Endothelial cell of umbilical vein (primary cell): ENCODE results near the gene DTL. TPM values are rescaled to one million over a fixed set of nuclear protein-coding genes. Genes with fewer than 3 reads are reported as not detected.

Source experiments
- BruUV-seq: library from RNA; stranded (reverse); fragments of 400-500 nt; replicated peaks from 2 replicates; lab custom pipeline; 2021; lab: Mats Ljungman, UMichigan
- CTCF ChIA-PET: fragments of 300-600, 350-600 bp; sonication (Branson Sonifier 250); formaldehyde crosslinking; loops from one replicate; lab custom pipeline; 2021; ENCODE audit warnings: antibody characterized with exemption, inconsistent platforms; lab: Charles Lee
- POLR2A ChIA-PET: fragments of 300-600, 350-600 bp; sonication (Branson Sonifier 250); formaldehyde crosslinking; loops from one replicate; lab custom pipeline; 2021; ENCODE audit warnings: antibody characterized with exemption, inconsistent platforms; lab: Charles Lee
- DNase-seq: peaks from one replicate; pipeline ENCODE4 v3.0.0-alpha.2; 2011; ENCODE audit warnings: low read depth, low spot score
- FAIRE-seq: peaks from 2 replicates; lab custom pipeline; 2011; peaks lifted over from hg19 to GRCh38; lab: Jason Lieb, UNC
- H2AFZ ChIP-seq: 2 replicates; pipeline ENCODE4 v1.6.0; 2012; ENCODE audit warnings: low read depth, low read length, control low read depth, inconsistent platforms
- H3K27ac ChIP-seq: 2 replicates; pipeline ENCODE4 v1.5.1; 2011; ENCODE audit warnings: low read depth, mild to moderate bottlenecking, control low read depth, low read length, moderate library complexity; ENCODE audit not compliant: insufficient read depth
- H3K27me3 ChIP-seq, 2 experiments: 2 replicates each; pipeline versions ENCODE4 v1.6.0 to v1.6.1; 2011; ENCODE audit warnings: low read length in 2 of 2, mixed read lengths in 1 of 2; ENCODE audit not compliant: control insufficient read depth in 2 of 2, insufficient read depth in 2 of 2
- H3K36me3 ChIP-seq, 2 experiments: 2 replicates in 1 of 2; 3 replicates in 1 of 2; pipeline ENCODE4 v1.5.1; 2011; ENCODE audit warnings: low read length in 2 of 2, mild to moderate bottlenecking in 1 of 2, moderate library complexity in 1 of 2; ENCODE audit not compliant: control insufficient read depth in 2 of 2, insufficient read depth in 2 of 2; ENCODE audit errors: extremely low read depth in 1 of 2
- H3K4me1 ChIP-seq: 3 replicates; pipeline ENCODE4 v1.5.1; 2011; ENCODE audit warnings: mild to moderate bottlenecking, low read length; ENCODE audit not compliant: control insufficient read depth, insufficient read depth; ENCODE audit errors: extremely low read depth
- H3K4me2 ChIP-seq: 2 replicates; pipeline ENCODE4 v1.6.1; 2011; ENCODE audit warnings: low read length, control low read depth, mixed read lengths; ENCODE audit not compliant: insufficient read depth
- H3K4me3 ChIP-seq, 3 experiments: fragments of 200-600 bp in 1 of 3; sonication (generic), shearing (Covaris generic) in 1 of 3; replicated peaks in 1 of 3; 2 replicates each; pipeline ENCODE4 v1.5.1; 2011 to 2016; ENCODE audit warnings: control low read depth in 3 of 3, low read length in 3 of 3, mild to moderate bottlenecking in 2 of 3, inconsistent platforms in 1 of 3, low read depth in 1 of 3, moderate library complexity in 1 of 3; ENCODE audit not compliant: insufficient read depth in 1 of 3
- H3K79me2 ChIP-seq: 2 replicates; pipeline ENCODE4 v1.6.0; 2012; ENCODE audit warnings: low read length, inconsistent platforms; ENCODE audit not compliant: control insufficient read depth, insufficient read depth
- H3K9ac ChIP-seq: replicated peaks from 2 replicates; pipeline ENCODE3; 2011; ENCODE audit warnings: low read length, control low read depth; ENCODE audit not compliant: insufficient read depth; ENCODE audit errors: extremely low read depth
- H3K9me1 ChIP-seq: replicated peaks from 3 replicates; pipeline ENCODE4 v1.6.0; 2011; ENCODE audit warnings: mild to moderate bottlenecking, low read length; ENCODE audit not compliant: control insufficient read depth, insufficient read depth; ENCODE audit errors: extremely low read depth
- H3K9me3 ChIP-seq: replicated peaks from 2 replicates; pipeline ENCODE4 v1.5.1; 2012; ENCODE audit warnings: low read length, inconsistent platforms; ENCODE audit not compliant: control insufficient read depth, insufficient read depth
- H4K20me1 ChIP-seq: replicated peaks from 2 replicates; pipeline ENCODE3; 2011; ENCODE audit warnings: mild to moderate bottlenecking, low read length; ENCODE audit not compliant: control insufficient read depth, insufficient read depth; ENCODE audit errors: extremely low read depth
- CTCF ChIP-seq, 2 donors: IDR thresholded peaks; 1 replicate in 1 of 2; 2 replicates in 1 of 2; pipeline ENCODE4 v1.5.1; 2011; ENCODE audit warnings: low read length in 2 of 2, mild to moderate bottlenecking in 2 of 2, moderate library complexity in 2 of 2, control low read depth in 1 of 2, inconsistent platforms in 1 of 2, low read depth in 1 of 2; ENCODE audit not compliant: insufficient read depth in 1 of 2; ENCODE audit errors: extremely low read depth in 1 of 2
- EZH2 ChIP-seq: IDR thresholded peaks from 2 replicates; pipeline ENCODE4 v1.6.1; 2012; ENCODE audit warnings: borderline replicate concordance, low read depth, mild to moderate bottlenecking, moderate library complexity, low read length, inconsistent platforms; ENCODE audit not compliant: severe bottlenecking
- GATA2 ChIP-seq: IDR thresholded peaks from 2 replicates; pipeline ENCODE4 v1.7.0; 2011; ENCODE audit warnings: low read depth, mild to moderate bottlenecking, moderate library complexity, mixed read lengths, low read length; ENCODE audit not compliant: insufficient read length, insufficient read depth
- JUN ChIP-seq: IDR thresholded peaks from 2 replicates; pipeline ENCODE4 v1.6.1; 2011; ENCODE audit warnings: borderline replicate concordance, low read depth; ENCODE audit not compliant: insufficient read length, insufficient read depth
- POLR2AphosphoS5 ChIP-seq: IDR thresholded peaks from 2 replicates; pipeline ENCODE4 v1.6.1; 2012; ENCODE audit warnings: low read depth, mild to moderate bottlenecking, control low read depth, low read length, moderate library complexity; ENCODE audit not compliant: insufficient read depth
- dilution Hi-C: fragments of 300-500 bp; cut with MboI; formaldehyde crosslinking; loops from one replicate; pipeline ENCODE4 v1.15.0; 2019; ENCODE audit warnings: low sequenced_read_pairs; ENCODE audit not compliant: extremely low pct_ligation_motif_present
- intact Hi-C: fragments of 100-400 bp; cut with micrococcal nuclease; formaldehyde crosslinking; loops from one replicate; pipeline ENCODE4 v1.10.0; 2022
- polyA plus RNA-seq, 4 experiments: library from polyadenylated mRNA; depleted of rRNA in 3 of 4; stranded (reverse) in 3 of 4; unstranded in 1 of 4; fragments of >200 nt; gene quantifications; 2 replicates each; pipeline versions ENCODE4 v1.2.1 to v1.2.3, GENCODE V29; 2011 to 2012; ENCODE audit warnings: missing spikeins in 1 of 4
- total RNA-seq: library from RNA; stranded (reverse); gene quantifications from 2 replicates; pipeline ENCODE4 v1.2.3, GENCODE V29; 2021
- TF ChIP-seq, protein P1 (sequence below): IDR thresholded peaks from 2 replicates; pipeline ENCODE4 v1.6.1; 2011; ENCODE audit not compliant: insufficient read depth, insufficient read length

The DTL gene
- total and polyA plus RNA-seq, 2 donors (not counting 3 experiments of a cell fraction or from before 2014, with no cell fraction given) = 11.2 to 26.5 TPM

DNA sequence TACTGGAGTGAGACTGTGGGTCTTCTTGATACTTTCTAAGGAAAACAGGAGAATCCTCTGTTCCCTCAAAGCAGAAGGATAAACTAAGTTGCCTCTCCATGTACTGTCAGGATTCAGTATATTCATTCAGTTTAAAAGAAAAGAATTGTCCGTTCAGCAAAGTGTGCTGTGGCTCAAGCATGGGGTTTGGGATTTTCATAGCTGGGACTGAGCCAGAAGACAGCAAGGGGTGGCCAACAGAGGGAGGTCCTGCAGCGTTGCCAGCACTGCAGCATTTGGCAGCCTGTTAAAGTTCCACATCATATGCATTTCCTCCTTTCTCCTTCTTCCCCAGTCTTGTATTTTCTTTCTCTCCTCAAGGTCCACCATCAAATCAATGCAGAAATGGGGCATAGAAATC, 75.1 kb downstream of the DTL start:
- CTCF ChIA-PET = interaction anchor here (1.0 to 2.2 kb wide), 6 partner anchors 9 to 76 kb away, joined by 3 to 9 read pairs (median 4); no protein-coding TSS in a partner anchor

GRCh38 chr1:212111536-212111935, 76.0 kb downstream of the DTL start:
- Histone ChIP-seq H3K27ac (no peak overlapping the region), H3K9me3 (no peaks in the 10 kb centered on the region), H3K9me1 (no peaks in the 10 kb centered on the region), H3K9ac (no peak overlapping the region), H3K36me3 (no peaks in the 10 kb centered on the region), H3K27me3 (no peaks in the 10 kb centered on the region), H3K4me2 (no peak overlapping the region), H4K20me1 (no peaks in the 10 kb centered on the region), H3K79me2 (no peaks in the 10 kb centered on the region), H3K4me1 (peaks cover 3% of the 10 kb centered on the region), H3K4me3 (no peak overlapping the region), H2AFZ (no peak overlapping the region)
- DNase-seq (no peak), FAIRE-seq (no peak)
- no TSS peak for BruUV-seq
- TF ChIP-seq POLR2AphosphoS5 = no peak
- no peak for TF ChIP-seq JUN
- TF ChIP-seq CTCF (IDR thresholded peaks at IDR 0.05; ENCODE audit: extremely low read depth in 1 of 2, insufficient read depth in 1 of 2, low read depth in 1 of 2, low read length in 2 of 2) = no peak
- TF ChIP-seq, protein P1, sequence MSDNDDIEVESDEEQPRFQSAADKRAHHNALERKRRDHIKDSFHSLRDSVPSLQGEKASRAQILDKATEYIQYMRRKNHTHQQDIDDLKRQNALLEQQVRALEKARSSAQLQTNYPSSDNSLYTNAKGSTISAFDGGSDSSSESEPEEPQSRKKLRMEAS = no peak
- no peak for TF ChIP-seq GATA2
- TF ChIP-seq EZH2 = no peak
- ChIA-PET POLR2A (no interaction called here), CTCF (interaction anchor here (0.6 to 2.2 kb wide), 6 partner anchors 12 to 77 kb away, joined by 3 to 9 read pairs (median 4); no protein-coding TSS in a partner anchor)
- intact Hi-C loops (no loop called here), dilution Hi-C loops (no loop called here)

More for the DNA sequence above, 75.1 kb downstream of the DTL start:
- Histone ChIP-seq H3K79me2 (no peaks in the 10 kb centered on the region), H3K4me2 (no peak overlapping the region), H3K4me3 (no peak overlapping the region), H4K20me1 (no peaks in the 10 kb centered on the region), H3K9ac (no peak overlapping the region), H2AFZ (no peak overlapping the region), H3K4me1 (peaks cover 3% of the 10 kb centered on the region), H3K36me3 (no peaks in the 10 kb centered on the region), H3K27me3 (no peaks in the 10 kb centered on the region), H3K27ac (no peak overlapping the region), H3K9me3 (no peaks in the 10 kb centered on the region), H3K9me1 (no peaks in the 10 kb centered on the region)
- DNase-seq (peak; percentile 58), FAIRE-seq (no peak)
- intact Hi-C loops (no loop called here), dilution Hi-C loops (no loop called here)
- POLR2A ChIA-PET = no interaction called here
- BruUV-seq = no TSS peak
- TF ChIP-seq GATA2 = no peak
- TF ChIP-seq CTCF (IDR thresholded peaks at IDR 0.05; ENCODE audit: extremely low read depth in 1 of 2, insufficient read depth in 1 of 2, low read depth in 1 of 2, low read length in 2 of 2) = peak in 1 of 2 donors; percentile 11
